Neural crest cell (in vitro differentiated cells): Measurements from ENCODE around the gene IPO11. TPM values are rescaled to one million over a fixed set of nuclear protein-coding genes. Genes with fewer than 3 reads are reported as not detected.
"Not testable (repeated sequence)": the region's sequence is repeated elsewhere in the genome, so short reads cannot be mapped to it uniquely, and the experiment has no call there.

ENCODE experiments used
- DNase-seq: peaks from one replicate; pipeline ENCODE4 v3.0.0; 2021; ENCODE audit warnings: low read depth, mixed read lengths, low spot score
- H3K27ac Mint-ChIP-seq: one replicate; pipeline ENCODE4 v1.8.0; 2021; ENCODE audit warnings: mild to moderate bottlenecking, mixed read lengths; ENCODE audit not compliant: unreplicated experiment
- H3K27me3 Mint-ChIP-seq: 2 replicates; pipeline ENCODE4 v1.8.0; 2021; ENCODE audit warnings: low read depth, mild to moderate bottlenecking, mixed read lengths
- H3K36me3 Mint-ChIP-seq: 2 replicates; pipeline ENCODE4 v1.8.0; 2021; ENCODE audit warnings: low read depth, mild to moderate bottlenecking, mixed read lengths
- H3K4me1 Mint-ChIP-seq: 2 replicates; pipeline ENCODE4 v1.8.0; 2021; ENCODE audit warnings: mixed read lengths
- H3K4me3 Mint-ChIP-seq: one replicate; pipeline ENCODE4 v1.8.0; 2021; ENCODE audit warnings: mild to moderate bottlenecking, mixed read lengths
- H3K9me3 Mint-ChIP-seq: 2 replicates; pipeline ENCODE4 v1.8.0; 2021; ENCODE audit warnings: mixed read lengths
- CTCF ChIP-seq: fragments of 200-600 bp; sonication (generic); conservative IDR thresholded peaks from 2 replicates; pipeline ENCODE4 v1.5.0; 2021; ENCODE audit warnings: antibody characterized with exemption, mild to moderate bottlenecking
- total RNA-seq: library from RNA; stranded (reverse); gene quantifications from 2 replicates; pipeline ENCODE4 v1.2.1, GENCODE V29; 2021

The IPO11 gene
- total RNA-seq, 1 donor from 2014 or later, result 48.2 TPM

GRCh38 chr5:62498961-62499360 lies 86.4 kb downstream of the IPO11 start:
- Mint-ChIP-seq H3K36me3 (peaks cover 7% of the 10 kb centered on the region), H3K4me3 (no peak overlapping the region), H3K4me1 (peaks cover 9% of the 10 kb centered on the region), H3K27me3 (no peaks in the 10 kb centered on the region), H3K27ac (no peak overlapping the region), H3K9me3 (no peaks in the 10 kb centered on the region)
- TF ChIP-seq CTCF, result no peak
- no peak for DNase-seq

GRCh38 chr5:62499756-62500155 lies 87.2 kb downstream of the IPO11 start:
- Mint-ChIP-seq H3K4me1 (peaks cover 9% of the 10 kb centered on the region), H3K9me3 (no peaks in the 10 kb centered on the region), H3K27ac (no peak overlapping the region), H3K36me3 (peaks cover 5% of the 10 kb centered on the region), H3K4me3 (no peak overlapping the region), H3K27me3 (no peaks in the 10 kb centered on the region)
- DNase-seq, result no peak
- TF ChIP-seq CTCF, result no peak

GRCh38 chr5:62502456-62503101 lies 90.0 kb downstream of the IPO11 start:
- no peaks in the 10 kb centered on the region for H3K4me1 Mint-ChIP-seq
- no peaks in the 10 kb centered on the region for H3K9me3 Mint-ChIP-seq
- no peak for DNase-seq
- no peak for TF ChIP-seq CTCF
- no peak overlapping the region for H3K4me3 Mint-ChIP-seq
- H3K36me3 Mint-ChIP-seq, result peaks cover 4% of the 10 kb centered on the region
- H3K27ac Mint-ChIP-seq, result no peak overlapping the region
- no peaks in the 10 kb centered on the region for H3K27me3 Mint-ChIP-seq

GRCh38 chr5:62504129-62504528 lies 91.6 kb downstream of the IPO11 start:
- TF ChIP-seq CTCF, result no peak
- Mint-ChIP-seq H3K9me3 (peaks cover 3% of the 10 kb centered on the region), H3K27ac (no peak overlapping the region), H3K4me3 (no peak overlapping the region), H3K27me3 (no peaks in the 10 kb centered on the region), H3K4me1 (no peaks in the 10 kb centered on the region), H3K36me3 (peaks cover 9% of the 10 kb centered on the region)
- DNase-seq, result no peak

DNA sequence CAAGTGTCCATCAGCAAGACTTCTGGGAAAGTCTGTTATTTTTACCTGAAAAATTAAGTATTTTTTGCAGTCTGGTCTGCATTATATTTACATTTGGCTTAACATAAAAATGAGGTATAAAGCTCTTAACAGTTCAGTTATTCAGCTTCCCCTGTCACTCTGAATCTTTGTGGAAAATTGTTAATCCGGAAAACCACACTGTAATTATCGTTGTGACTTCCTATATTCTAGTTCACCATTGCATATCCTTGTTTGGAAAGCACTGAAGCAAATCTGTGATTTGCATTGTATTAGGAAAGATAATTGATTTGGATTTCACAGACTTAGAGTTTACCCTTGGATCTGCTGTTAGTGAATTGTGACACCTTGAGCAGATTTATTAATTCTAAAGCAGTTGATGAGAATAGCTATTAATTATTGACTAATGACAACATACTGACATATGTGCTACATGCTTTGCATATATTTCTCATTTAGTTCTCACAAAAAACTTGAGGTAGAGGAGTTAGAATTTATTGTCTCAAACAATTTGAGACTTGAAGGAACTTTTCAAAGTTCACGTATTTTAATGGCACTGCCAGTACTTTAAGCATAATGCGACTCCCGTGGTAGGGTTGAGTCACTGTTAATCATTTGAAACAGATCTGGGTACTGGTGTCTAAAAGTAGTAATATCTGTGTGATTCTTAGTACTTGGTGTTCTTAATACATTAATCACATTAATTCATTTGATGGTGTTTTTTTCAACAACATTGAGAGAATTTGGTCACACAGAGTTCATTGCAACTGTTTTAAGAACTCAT lies 94.3 kb downstream of the IPO11 start:
- no peak for TF ChIP-seq CTCF
- peaks cover 3% of the 10 kb centered on the region for H3K9me3 Mint-ChIP-seq
- no peak overlapping the region for H3K27ac Mint-ChIP-seq
- DNase-seq, result no peak
- H3K36me3 Mint-ChIP-seq, result peaks cover 12% of the 10 kb centered on the region
- H3K4me3 Mint-ChIP-seq, result no peak overlapping the region
- H3K27me3 Mint-ChIP-seq, result no peaks in the 10 kb centered on the region
- H3K4me1 Mint-ChIP-seq, result no peaks in the 10 kb centered on the region

DNA sequence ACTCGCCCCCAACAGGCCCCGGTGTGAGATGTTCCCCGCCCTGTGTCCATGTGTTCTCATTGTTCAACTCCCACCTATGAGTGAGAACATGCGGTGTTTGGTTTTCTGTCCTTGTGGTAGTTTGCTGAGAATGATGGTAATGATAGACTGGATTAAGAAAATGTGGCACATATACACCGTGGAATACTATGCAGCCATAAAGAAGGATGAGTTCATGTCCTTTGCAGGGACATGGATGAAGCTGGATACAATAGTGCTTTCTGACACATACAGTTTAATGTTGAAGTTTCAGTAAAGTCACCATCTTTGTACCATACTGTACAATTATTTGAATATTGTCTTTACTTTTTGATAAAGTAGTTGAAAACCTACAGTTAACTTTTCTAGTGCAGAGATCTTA lies 96.2 kb downstream of the IPO11 start:
- not testable (repeated sequence) for H3K4me1 Mint-ChIP-seq, H3K27ac Mint-ChIP-seq, DNase-seq, H3K27me3 Mint-ChIP-seq, H3K4me3 Mint-ChIP-seq, H3K9me3 Mint-ChIP-seq
- H3K36me3 Mint-ChIP-seq, result peaks cover 12% of the 10 kb centered on the region
